Loucy (cell line): Measurements from ENCODE around the gene DCTN5.

ENCODE experiments used
- H2AFZ ChIP-seq: fragments of 200-600 bp; sonication (generic); 2 replicates; pipeline ENCODE4 v1.6.0; 2016; ENCODE audit warnings: antibody characterized with exemption, mild to moderate bottlenecking, low read length, moderate library complexity
- H3F3A ChIP-seq: fragments of 200-600 bp; 2 replicates; pipeline ENCODE4 v1.6.0; 2016; ENCODE audit warnings: antibody characterized with exemption, low read depth, mild to moderate bottlenecking
- H3K27me3 ChIP-seq: fragments of 200-600 bp; sonication (generic); 2 replicates; pipeline ENCODE4 v1.6.1; 2014; ENCODE audit warnings: low read length, mild to moderate bottlenecking; ENCODE audit not compliant: insufficient read depth, poor library complexity, severe bottlenecking
- H3K36me3 ChIP-seq: fragments of 200-600 bp; sonication (generic); 2 replicates; pipeline ENCODE4 v1.6.1; 2016; ENCODE audit warnings: low read length; ENCODE audit not compliant: insufficient read depth
- H3K4me1 ChIP-seq: fragments of 200-600 bp; sonication (generic); 2 replicates; pipeline ENCODE4 v1.5.1; 2014; ENCODE audit warnings: low read length, mild to moderate bottlenecking; ENCODE audit not compliant: insufficient read depth, poor library complexity, severe bottlenecking
- H3K4me2 ChIP-seq: fragments of 200-600 bp; sonication (generic); 2 replicates; pipeline ENCODE4 v1.6.0; 2014; ENCODE audit warnings: antibody characterized with exemption, low read length, low read depth, mild to moderate bottlenecking; ENCODE audit not compliant: poor library complexity, severe bottlenecking
- H3K4me3 ChIP-seq: fragments of 200-600 bp; sonication (generic); 2 replicates; pipeline ENCODE4 v1.5.1; 2014; ENCODE audit warnings: low read length, mild to moderate bottlenecking, mixed read lengths; ENCODE audit not compliant: poor library complexity, severe bottlenecking
- H3K79me2 ChIP-seq: fragments of 200-600 bp; sonication (generic); 2 replicates; pipeline ENCODE4 v1.6.1; 2014; ENCODE audit warnings: low read length; ENCODE audit not compliant: insufficient read depth
- H3K9ac ChIP-seq: fragments of 200-600 bp; sonication (generic); 2 replicates; pipeline ENCODE4 v1.6.0; 2014; ENCODE audit warnings: mild to moderate bottlenecking, low read depth, low read length, moderate library complexity; ENCODE audit not compliant: poor library complexity, severe bottlenecking
- H3K9me2 ChIP-seq: fragments of 200-600 bp; sonication (generic); replicated peaks from 2 replicates; pipeline ENCODE4 v1.6.1; 2016; ENCODE audit warnings: low read depth, low read length, mixed read lengths
- H3K9me3 ChIP-seq: fragments of 200-600 bp; sonication (generic); 2 replicates; pipeline ENCODE4 v1.6.1; 2014; ENCODE audit warnings: mild to moderate bottlenecking, antibody characterized with exemption, low read length, low read depth; ENCODE audit not compliant: insufficient read depth
- H4K20me1 ChIP-seq: fragments of 200-600 bp; sonication (generic); 2 replicates; pipeline ENCODE4 v1.6.0; 2014; ENCODE audit warnings: antibody characterized with exemption, low read length, mild to moderate bottlenecking; ENCODE audit not compliant: insufficient read depth, poor library complexity, severe bottlenecking
- CTCF ChIP-seq: fragments of 200-600 bp; sonication (generic); conservative IDR thresholded peaks from 2 replicates; pipeline ENCODE4 v1.5.1; 2014; ENCODE audit warnings: mild to moderate bottlenecking, antibody characterized with exemption, low read length
- EZH2phosphoT487 ChIP-seq: fragments of 200-600 bp; IDR thresholded peaks from 2 replicates; pipeline ENCODE4 v1.6.1; 2018; ENCODE audit warnings: antibody characterized with exemption, mild to moderate bottlenecking, moderate library complexity, borderline replicate concordance

DCTN5 gene

GRCh38 chr16:23668225-23668624 is 27.0 kb downstream of the DCTN5 start:
- H3K4me3 ChIP-seq = no peak overlapping the region
- peaks cover 83% of the 10 kb centered on the region; the same call in 1 of the 2 replicates for H3K36me3 ChIP-seq
- no peak overlapping the region for H3K9ac ChIP-seq
- H2AFZ ChIP-seq = no peak overlapping the region
- H3K9me3 ChIP-seq = no peaks in the 10 kb centered on the region
- H3K9me2 ChIP-seq = no peaks in the 10 kb centered on the region
- H3F3A ChIP-seq = no peaks in the 10 kb centered on the region
- no peak overlapping the region for H3K4me2 ChIP-seq
- H3K79me2 ChIP-seq = no peaks in the 10 kb centered on the region
- no peaks in the 10 kb centered on the region for H3K27me3 ChIP-seq
- H4K20me1 ChIP-seq = no peaks in the 10 kb centered on the region
- H3K4me1 ChIP-seq = no peaks in the 10 kb centered on the region
- TF ChIP-seq EZH2phosphoT487 (no peak), CTCF (no peak)

GRCh38 chr16:23668873-23669272 is 27.6 kb downstream of the DCTN5 start:
- Histone ChIP-seq H3K9ac (no peak overlapping the region), H3K9me3 (no peaks in the 10 kb centered on the region), H3F3A (no peaks in the 10 kb centered on the region), H3K9me2 (no peaks in the 10 kb centered on the region), H3K27me3 (no peaks in the 10 kb centered on the region), H4K20me1 (no peaks in the 10 kb centered on the region), H3K36me3 (peaks cover 79% of the 10 kb centered on the region; the same call in 1 of the 2 replicates), H3K4me1 (no peaks in the 10 kb centered on the region), H3K79me2 (no peaks in the 10 kb centered on the region), H2AFZ (no peak overlapping the region), H3K4me3 (no peak overlapping the region), H3K4me2 (no peak overlapping the region)
- no peak for TF ChIP-seq CTCF
- TF ChIP-seq EZH2phosphoT487 = no peak

- Histone ChIP-seq H4K20me1 (no peaks in the 10 kb centered on the region), H3K4me1 (no peaks in the 10 kb centered on the region), H3K9me3 (no peaks in the 10 kb centered on the region), H3K4me2 (no peak overlapping the region), H3K36me3 (peaks cover 71% of the 10 kb centered on the region; the same call in 1 of the 2 replicates), H3K4me3 (no peak overlapping the region), H2AFZ (no peak overlapping the region), H3K27me3 (no peaks in the 10 kb centered on the region), H3F3A (no peaks in the 10 kb centered on the region), H3K9me2 (no peaks in the 10 kb centered on the region), H3K9ac (no peak overlapping the region), H3K79me2 (no peaks in the 10 kb centered on the region)
- TF ChIP-seq EZH2phosphoT487 (no peak), CTCF (no peak)
Observed at GRCh38 chr16:23670137-23670776, 29.0 kb downstream of the DCTN5 start.
